Measurements from ENCODE around the gene RPUSD1. TPM values are rescaled to one million over a fixed set of nuclear protein-coding genes. Genes with fewer than 3 reads are reported as not detected.
A peak's percentile ranks its signal among the peaks of the same experiment; 100 is the strongest.

RPUSD1 gene
- total RNA-seq, 1 donor from 2014 or later, result 26.8 TPM

DNA sequence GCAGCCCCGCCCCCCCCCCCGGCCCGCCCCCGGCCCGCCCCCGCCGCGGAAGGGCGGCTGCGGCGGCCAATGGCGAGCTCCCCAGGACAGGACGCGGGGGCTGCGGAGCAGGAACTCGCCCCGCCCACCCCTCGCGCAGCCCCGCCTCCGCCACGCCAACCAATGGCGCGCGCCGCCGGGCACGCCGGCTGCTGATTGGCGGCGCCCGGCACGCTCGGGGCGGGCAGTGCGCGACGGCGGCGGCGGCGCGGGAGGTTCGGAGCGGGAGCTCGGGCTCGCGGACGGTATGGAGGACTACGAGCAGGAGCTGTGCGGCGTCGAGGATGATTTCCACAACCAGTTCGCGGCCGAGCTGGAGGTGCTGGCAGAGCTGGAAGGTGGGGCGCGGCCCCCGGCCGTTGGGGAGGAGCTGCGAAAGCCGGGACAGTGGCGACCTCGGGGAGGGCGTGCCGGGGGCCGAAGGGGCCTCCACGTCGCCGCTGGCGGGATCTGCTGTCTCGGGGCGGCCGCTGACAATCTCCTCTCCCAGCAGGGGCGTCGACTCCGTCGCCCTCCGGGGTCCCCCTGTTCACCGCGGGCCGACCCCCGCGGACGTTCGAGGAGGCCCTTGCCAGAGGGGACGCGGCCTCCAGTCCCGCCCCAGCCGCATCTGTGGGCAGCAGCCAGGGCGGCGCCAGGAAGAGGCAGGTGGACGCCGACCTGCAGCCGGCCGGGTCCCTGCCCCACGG lies 382 bp upstream of the RPUSD1 start, which contains the start of gene CHTF18:
Gene CHTF18, plus strand, starts transcription at position 222 of the 728 bp plus-strand sequence. Its CDS starts 65 bp downstream, at position 287.
- Mint-ChIP-seq H3K27ac (peak within 1 kb of the TSS; percentile 62), H3K4me1 (ENCODE audit: low read depth) (no peaks in the 10 kb centered on the region), H3K27me3 (no peaks in the 10 kb centered on the region), H3K4me3 (ENCODE audit: low read depth) (peak within 1 kb of the TSS; percentile 84), H3K9me3 (ENCODE audit: low read depth) (no peaks in the 10 kb centered on the region), H3K36me3 (ENCODE audit: insufficient read depth) (peaks cover 7% of the 10 kb centered on the region)
- peak; percentile 92 for DNase-seq (ENCODE audit: low spot score, unreplicated experiment)
- TF ChIP-seq, protein P1, sequence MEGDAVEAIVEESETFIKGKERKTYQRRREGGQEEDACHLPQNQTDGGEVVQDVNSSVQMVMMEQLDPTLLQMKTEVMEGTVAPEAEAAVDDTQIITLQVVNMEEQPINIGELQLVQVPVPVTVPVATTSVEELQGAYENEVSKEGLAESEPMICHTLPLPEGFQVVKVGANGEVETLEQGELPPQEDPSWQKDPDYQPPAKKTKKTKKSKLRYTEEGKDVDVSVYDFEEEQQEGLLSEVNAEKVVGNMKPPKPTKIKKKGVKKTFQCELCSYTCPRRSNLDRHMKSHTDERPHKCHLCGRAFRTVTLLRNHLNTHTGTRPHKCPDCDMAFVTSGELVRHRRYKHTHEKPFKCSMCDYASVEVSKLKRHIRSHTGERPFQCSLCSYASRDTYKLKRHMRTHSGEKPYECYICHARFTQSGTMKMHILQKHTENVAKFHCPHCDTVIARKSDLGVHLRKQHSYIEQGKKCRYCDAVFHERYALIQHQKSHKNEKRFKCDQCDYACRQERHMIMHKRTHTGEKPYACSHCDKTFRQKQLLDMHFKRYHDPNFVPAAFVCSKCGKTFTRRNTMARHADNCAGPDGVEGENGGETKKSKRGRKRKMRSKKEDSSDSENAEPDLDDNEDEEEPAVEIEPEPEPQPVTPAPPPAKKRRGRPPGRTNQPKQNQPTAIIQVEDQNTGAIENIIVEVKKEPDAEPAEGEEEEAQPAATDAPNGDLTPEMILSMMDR (IDR thresholded peaks at IDR 0.05; ENCODE audit: unreplicated experiment), result no peak

DNA sequence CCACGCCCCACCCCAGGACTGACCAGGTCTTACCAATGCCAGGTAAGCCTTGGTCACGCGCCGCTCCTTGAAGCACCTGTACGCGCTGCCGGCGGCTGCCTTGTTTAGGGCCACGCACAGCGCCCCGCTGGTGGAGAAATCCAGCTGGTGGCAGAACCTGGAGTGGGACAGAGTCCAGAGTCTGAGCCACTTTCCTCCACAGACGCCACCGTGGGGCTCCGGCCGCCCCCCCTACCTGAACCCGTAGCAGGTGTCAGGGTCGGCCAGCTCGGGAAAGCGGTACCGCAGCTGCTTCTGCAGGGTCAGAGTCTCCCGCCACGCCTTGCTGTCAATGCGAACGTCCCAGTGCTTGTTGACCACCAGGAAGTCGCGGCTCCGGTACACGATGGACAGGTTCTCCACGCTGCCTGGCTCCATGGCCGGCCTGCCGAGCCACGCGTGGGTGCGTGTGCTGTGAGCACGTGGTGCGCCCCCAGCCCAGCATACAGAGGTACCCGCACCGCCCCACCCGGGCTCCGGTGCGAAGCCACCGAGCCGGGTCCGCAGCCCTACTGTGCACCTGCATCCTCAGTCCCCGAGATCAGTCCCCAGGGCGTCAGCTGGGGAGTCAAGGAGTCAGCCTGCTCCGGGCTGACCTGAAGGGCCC lies 737 bp downstream of the RPUSD1 start:
- H3K27me3 Mint-ChIP-seq, result no peaks in the 10 kb centered on the region
- no peaks in the 10 kb centered on the region for H3K9me3 Mint-ChIP-seq (ENCODE audit: low read depth)
- H3K4me1 Mint-ChIP-seq (ENCODE audit: low read depth), result no peaks in the 10 kb centered on the region
- DNase-seq (ENCODE audit: low spot score, unreplicated experiment), result no peak
- H3K4me3 Mint-ChIP-seq (ENCODE audit: low read depth), result peak overlapping the region; percentile 84
- H3K36me3 Mint-ChIP-seq (ENCODE audit: insufficient read depth), result peaks cover 7% of the 10 kb centered on the region
- peak overlapping the region; percentile 62 for H3K27ac Mint-ChIP-seq
- TF ChIP-seq, protein P1 (IDR thresholded peaks at IDR 0.05; ENCODE audit: unreplicated experiment), result no peak

DNA sequence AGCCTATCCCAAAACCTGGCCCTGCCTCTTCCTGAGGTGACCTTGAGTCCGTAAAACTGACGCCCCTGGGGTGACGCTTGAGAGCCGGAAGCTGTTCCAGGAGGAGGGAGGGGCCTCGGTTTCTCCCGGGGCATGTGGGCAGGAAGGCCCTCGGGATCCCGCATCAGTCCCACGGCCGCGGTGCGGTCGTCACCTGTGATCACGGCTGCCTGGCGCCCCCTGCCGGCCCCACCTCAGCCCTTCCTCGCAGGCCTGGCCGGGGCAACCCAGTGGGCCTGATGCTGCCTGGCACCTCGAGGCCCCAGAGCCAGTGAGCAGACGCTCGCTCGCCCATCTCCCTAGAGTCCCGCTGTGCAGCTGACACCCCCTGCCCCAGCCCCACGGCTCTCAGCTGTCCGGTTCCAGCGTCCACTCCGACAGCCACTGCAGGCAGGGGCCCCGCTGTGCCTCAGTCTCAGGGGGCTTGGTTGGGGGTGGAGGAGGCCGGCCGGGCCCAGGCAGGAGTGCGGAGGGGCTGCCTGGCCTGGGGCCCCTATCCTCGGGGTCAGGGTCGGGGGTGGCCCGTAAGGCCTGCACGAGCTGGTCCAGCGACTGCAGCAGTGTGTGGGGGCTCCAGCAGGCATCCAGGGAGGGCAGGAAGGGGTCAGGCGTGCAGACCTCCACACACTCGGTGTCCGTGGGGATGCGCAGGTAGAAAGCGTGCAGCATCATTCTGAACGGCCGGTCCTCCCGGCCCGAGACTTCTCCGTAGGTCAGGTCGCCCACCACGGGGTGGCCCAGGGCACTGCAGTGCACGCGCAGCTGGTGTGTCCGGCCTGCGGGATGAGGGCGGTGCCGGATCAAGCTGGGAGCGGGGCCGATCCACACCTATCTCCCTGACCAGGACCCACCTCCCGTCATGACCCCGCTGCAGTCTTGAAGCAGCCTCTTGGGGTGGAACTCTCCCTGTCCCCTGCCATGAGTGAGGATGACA lies 2.3 kb downstream of the RPUSD1 start:
- DNase-seq (ENCODE audit: low spot score, unreplicated experiment), result peak; percentile 75
- no peaks in the 10 kb centered on the region for H3K4me1 Mint-ChIP-seq (ENCODE audit: low read depth)

DNA sequence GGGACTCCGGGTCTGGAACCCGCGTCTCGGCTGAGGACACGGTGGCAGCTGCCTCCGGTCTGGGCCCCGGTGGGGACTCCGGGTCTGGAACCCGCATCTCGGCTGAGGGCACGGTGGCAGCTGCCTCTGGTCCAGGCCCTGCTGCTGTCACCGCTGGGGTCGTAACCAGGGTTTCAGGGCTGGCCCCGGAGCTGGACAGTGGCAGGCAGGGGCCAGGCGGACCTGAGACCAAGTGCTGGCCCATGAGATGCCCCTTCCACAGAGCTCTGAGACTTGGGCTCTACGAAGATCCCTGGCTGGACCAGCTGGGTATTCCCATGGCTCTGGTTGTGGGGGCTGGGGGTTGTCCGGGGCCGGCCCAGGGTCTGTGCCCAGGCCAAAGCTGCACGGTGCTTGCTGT lies 3.8 kb downstream of the RPUSD1 start:
- Mint-ChIP-seq H3K9me3 (ENCODE audit: low read depth) (no peaks in the 10 kb centered on the region), H3K36me3 (ENCODE audit: insufficient read depth) (peaks cover 2% of the 10 kb centered on the region), H3K27me3 (peaks cover 6% of the 10 kb centered on the region), H3K4me1 (ENCODE audit: low read depth) (no peaks in the 10 kb centered on the region), H3K27ac (no peak overlapping the region), H3K4me3 (ENCODE audit: low read depth) (no peak overlapping the region)
- no peak for DNase-seq (ENCODE audit: low spot score, unreplicated experiment)
- TF ChIP-seq, protein P1 (IDR thresholded peaks at IDR 0.05; ENCODE audit: unreplicated experiment), result no peak

More for the DNA sequence above, 2.3 kb downstream of the RPUSD1 start:
- no peak overlapping the region for H3K27ac Mint-ChIP-seq
- peak overlapping the region; percentile 57 for H3K4me3 Mint-ChIP-seq (ENCODE audit: low read depth)
- H3K36me3 Mint-ChIP-seq (ENCODE audit: insufficient read depth), result peaks cover 2% of the 10 kb centered on the region
- no peaks in the 10 kb centered on the region for H3K9me3 Mint-ChIP-seq (ENCODE audit: low read depth)
- peaks cover under 1% of the 10 kb centered on the region for H3K27me3 Mint-ChIP-seq
- TF ChIP-seq, protein P1 (IDR thresholded peaks at IDR 0.05; ENCODE audit: unreplicated experiment), result peak; percentile 80

Data from progenitor cell of endocrine pancreas (in vitro differentiated cells).